HG03135 (cell line): Measurements from ENCODE around the gene MECP2.

Source experiments
- ATAC-seq: cut with Tn5 transposase; IDR thresholded peaks from one replicate; pipeline ENCODE4 v1.9.1; 2021; ENCODE audit warnings: mild to moderate bottlenecking, moderate library complexity; ENCODE audit not compliant: unreplicated experiment

MECP2 gene

DNA sequence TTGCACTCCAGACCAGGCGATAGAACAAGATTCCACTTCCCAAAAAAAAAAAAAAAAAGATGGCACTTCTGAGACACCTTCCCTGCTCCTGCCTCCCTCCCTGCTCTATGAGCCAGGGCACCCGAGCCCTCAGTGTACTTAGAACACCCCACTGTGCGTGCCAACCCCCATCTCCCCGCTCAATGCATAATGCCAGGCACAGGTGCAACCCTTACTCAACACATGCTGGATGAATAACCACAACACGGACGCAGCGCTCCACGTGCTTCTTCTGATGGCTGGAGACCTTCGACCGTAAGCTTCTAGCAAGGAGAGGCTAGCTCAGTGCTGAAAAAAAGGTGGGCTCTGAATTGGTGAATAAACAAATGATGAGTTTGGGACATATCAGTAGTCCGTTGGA, 57.9 kb downstream of the MECP2 start:
- no peak for ATAC-seq

DNA sequence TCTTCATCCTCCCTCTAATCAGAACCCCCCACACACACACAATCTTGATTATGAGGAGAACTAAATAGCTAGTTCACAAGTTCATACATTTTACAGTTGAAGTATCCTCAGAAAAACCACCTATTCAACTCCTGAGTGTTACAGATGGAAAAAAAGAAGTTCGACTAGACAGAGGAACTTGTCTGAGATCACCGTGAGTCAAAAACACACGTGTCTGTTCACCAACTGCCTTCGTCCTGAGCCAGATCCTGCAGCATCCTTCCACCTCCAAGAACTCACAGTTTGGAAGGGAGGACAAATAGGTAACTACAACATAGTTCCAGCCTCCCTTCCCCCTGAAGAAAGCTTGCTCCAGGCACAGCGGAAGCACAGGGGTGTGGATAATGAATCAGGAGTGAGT, 58.9 kb downstream of the MECP2 start:
- ATAC-seq, result no peak

DNA sequence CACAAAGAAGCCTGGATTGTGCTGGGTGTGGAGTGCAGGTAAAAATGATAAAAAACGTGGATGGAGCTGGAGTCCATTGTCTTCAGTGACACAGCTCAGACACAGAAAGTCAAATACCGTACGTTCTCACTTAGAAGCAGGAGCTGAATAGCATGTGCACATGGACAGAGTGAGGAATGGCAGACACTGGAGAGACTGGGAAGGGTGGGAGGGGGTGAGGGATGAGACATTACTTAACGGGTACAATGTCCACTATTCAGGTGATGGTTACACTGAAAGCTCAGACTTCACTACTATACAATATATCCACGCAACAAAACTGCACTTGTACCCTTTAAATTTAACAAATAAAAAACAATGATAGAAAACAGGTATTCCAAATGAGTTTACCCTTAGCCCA, 59.8 kb downstream of the MECP2 start:
- no peak for ATAC-seq

DNA sequence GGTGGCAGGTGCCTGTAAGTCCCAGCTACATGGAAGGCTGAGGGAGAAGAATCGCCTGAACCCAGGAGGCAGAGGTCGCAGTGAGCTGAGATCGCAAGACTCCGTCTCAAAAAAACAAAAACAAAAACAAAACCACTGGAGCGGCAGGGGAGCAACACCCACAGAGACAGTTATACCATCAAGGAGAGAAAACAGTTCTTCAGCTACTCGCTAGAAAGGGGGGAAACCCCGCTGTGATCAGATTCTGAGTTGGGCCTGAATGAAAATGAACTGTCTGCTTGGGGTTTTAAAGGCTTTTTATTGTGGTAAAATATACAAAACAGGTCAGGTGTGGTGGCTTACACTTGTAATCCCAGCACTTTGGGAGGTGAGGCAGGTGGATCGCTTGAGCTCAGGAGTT, 61.0 kb downstream of the MECP2 start:
- no peak for ATAC-seq

DNA sequence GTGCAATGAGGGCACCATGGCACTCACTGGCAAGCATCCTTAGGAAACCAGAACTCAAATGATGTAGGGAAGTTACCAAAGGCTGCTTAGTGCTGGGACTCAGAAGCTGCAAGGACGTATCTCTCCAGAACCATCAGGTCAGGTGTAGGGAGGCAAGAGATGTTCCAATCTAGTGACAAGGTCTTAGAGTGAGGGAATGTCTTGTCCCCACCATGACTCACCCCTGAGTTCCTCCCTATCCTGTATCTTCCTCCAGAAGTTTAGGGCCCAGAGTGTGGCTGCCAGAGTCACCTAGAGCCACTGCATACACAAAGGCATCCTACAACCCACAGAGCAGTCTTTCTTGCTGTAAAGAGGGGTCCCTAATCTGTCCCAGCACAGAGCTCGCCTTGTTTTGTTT, 63.7 kb downstream of the MECP2 start:
- no peak for ATAC-seq

DNA sequence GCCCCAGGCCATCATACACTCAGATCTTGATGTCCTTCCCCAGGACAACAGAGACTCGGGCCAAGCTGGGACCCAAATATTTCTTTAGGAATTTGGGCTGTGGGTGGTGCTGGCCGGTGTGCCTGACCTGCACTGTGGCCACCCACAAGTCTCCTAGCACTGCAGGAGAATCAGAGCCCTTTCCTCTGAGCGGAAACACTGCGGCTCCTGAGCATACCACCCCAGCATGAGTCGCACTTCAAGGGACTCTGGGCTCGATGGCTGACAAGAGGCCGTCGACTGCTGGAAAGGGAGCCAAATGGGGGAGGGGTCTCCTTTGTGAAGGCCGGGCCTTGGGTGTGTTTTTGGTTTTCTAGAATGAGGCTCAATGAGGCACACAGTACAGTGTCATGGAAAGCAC, 64.9 kb downstream of the MECP2 start:
- no peak for ATAC-seq

DNA sequence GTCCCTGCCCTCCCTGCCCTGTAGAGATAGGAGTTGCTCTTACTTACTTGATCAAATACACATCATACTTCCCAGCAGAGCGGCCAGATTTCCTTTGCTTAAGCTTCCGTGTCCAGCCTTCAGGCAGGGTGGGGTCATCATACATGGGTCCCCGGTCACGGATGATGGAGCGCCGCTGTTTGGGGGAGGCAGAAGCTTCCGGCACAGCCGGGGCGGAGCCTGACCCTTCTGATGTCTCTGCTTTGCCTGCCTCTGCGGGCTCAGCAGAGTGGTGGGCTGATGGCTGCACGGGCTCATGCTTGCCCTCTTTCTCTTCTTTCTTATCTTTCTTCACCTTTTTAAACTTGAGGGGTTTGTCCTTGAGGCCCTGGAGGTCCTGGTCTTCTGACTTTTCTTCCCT, 65.4 kb downstream of the MECP2 start:
- no peak for ATAC-seq

DNA sequence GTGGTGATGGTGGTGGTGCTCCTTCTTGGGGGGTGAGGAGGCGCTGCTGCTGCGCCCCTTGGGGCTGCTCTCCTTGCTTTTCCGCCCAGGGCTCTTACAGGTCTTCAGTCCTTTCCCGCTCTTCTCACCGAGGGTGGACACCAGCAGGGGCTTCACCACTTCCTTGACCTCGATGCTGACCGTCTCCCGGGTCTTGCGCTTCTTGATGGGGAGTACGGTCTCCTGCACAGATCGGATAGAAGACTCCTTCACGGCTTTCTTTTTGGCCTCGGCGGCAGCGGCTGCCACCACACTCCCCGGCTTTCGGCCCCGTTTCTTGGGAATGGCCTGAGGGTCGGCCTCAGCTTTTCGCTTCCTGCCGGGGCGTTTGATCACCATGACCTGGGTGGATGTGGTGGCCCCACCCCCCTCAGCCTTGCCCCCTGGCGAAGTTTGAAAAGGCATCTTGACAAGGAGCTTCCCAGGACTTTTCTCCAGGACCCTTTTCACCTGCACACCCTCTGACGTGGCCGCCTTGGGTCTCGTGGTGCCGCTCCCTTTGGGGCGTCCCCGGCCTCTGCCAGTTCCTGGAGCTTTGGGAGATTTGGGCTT, 66.7 kb downstream of the MECP2 start:
- no peak for ATAC-seq

DNA sequence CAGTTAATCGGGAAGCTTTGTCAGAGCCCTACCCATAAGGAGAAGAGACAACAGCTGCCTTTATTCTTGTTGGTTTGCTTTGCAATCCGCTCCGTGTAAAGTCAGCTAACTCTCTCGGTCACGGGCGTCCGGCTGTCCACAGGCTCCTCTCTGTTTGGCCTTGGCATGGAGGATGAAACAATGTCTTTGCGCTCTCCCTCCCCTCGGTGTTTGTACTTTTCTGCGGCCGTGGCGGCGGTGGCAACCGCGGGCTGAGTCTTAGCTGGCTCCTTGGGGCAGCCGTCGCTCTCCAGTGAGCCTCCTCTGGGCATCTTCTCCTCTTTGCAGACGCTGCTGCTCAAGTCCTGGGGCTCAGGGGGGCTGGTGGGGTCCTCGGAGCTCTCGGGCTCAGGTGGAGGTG, 67.3 kb downstream of the MECP2 start:
- ATAC-seq, result no peak

DNA sequence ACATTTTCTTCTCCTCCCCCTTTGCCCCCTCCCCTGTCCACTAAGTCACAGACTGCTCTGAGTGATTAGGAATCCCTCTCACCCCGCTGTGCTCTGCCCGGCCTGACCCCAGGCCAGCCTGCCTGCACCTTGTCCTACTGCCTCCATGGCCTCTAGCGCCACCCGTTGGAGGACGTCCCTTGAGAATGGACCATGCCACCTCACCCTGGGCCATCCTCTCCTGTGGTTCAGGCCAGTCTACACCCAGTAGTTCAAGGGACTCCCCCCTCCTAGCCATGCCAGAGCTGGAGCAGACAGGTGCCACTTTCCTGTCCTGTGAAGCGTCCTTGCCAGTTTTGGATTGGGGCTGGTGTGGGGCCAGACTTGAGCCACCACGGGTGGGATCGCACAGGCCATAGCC, 68.1 kb downstream of the MECP2 start:
- no peak for ATAC-seq

DNA sequence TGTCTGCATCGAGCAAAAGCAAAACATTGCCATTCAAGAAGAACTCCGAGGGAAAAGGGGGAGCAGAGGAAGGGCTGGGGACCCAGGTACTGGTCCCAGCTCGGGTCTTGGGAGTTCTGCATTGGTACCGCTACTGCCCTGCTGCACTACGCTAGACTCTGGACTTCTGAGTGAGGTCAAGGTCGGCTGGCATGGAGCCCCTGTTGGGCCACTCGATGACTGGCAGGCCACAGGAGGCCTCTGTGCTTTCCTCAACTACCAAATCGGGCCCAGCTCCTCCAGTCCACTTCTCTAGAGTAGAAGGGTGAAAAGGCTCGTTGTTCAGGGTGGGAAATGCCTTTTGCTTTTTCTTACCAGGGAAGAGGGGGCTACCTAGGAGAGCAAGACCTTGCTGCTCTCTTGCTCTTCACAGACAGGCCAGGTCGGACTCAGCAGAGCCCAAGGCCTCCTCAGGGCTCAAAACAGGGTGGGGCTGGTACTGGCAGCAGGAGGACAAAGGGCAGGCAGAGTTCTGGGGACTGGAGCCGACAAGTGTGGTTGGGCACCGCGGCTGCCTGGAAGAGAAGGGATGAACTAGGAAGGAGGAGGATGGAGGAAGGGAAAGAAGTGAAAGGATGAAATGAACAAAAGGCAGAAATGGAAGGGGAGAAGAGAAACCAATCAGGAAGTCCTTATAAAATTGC, 68.9 kb downstream of the MECP2 start:
- ATAC-seq, result no peak

DNA sequence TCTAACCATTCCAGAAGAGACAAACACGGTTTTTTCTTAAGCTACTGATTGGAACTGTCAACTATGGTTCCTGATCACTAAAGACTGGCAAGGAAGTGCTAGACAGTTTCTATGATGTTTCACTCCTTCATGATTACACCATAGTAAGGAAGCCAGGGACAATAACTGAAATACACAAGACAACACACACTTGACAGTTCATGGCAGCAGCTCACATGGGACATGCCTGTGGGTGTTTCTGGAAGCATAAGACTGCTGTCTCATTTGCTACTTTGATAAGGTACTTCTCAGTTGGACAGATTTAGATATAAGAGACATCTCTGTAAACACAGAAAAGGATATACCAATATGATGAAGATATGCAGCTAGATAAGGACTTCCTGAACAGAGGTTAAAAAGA, 69.5 kb downstream of the MECP2 start:
- ATAC-seq, result no peak

DNA sequence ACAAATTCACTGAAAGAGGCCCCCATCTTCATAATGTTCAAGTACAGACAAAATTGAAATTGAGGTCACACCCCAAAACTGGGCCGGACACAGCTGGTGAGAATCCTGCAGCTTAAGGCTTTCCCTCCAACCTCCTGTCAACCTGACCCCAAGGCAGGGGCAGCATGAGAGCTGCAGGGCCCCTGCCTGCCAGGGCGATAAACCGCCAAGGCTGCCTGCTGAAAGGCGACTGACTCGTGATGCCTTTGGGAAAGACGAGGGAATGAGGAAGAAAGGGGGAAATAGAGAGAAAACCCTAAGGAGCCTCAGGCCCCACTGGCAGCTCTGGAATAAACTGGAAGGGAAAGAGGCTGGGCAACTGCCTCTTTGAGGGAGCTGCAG, 70.5 kb downstream of the MECP2 start:
- ATAC-seq, result no peak

DNA sequence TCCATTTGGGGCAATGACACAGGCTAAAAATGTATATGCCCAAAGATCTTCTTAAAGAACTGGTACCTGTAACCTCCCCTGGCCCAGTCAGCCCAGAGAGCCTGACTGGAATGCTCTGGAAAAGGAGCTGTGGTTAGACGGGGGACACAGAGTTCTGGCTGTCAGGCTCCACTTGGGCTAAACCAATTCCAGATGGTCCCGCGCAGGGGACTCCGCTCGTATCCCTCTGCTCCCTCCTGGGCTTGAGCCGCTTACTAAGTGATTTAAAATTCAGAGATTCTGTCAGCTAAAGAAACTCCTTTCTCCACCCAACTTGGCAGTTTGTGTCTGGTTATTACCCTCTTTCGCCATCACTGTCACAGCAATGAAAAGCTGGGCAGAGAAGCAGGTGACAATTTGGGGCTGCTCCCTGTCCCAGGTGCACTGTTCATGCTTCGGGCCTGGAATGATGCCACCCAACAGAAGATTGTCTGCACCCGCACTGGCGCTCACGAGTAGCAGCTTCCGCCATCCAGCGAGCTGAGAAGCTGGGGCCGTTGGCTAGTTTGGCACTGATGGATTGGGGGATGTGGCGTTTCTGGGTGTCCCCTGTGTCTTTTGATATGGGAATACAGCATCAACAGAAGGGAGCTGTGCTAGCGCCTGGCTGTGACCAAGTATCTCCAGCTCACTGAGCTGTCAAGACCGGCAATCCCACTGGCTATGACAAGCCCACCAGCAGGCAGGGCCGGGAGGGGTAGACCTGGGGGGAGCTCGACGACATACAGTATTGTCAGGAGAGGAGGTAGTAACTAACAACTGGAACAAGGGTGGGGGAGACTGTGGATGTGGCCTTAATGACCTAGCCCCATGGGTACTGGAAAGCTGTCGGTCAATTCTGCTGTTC, 71.1 kb downstream of the MECP2 start:
- ATAC-seq, result no peak

DNA sequence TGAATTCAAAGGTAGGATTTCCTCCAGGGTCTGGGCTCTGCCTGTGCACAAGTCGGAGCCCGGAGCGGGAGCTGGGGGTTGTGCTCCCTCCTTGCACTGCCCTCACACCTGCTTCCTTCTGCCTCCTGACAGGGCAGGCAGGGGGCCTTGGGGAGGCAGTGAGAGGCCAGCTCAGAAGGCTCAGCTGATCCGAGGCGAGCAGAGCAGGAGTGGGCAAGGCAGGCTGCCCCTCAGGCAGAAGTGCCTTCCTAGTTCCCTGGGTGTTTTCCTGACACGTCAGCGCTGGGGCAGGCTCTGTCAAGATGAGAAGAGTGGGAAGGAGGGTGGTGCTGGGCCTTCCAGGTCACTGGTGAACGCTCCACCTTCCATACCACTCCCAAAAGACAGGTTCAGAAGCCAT, 72.3 kb downstream of the MECP2 start:
- no peak for ATAC-seq

DNA sequence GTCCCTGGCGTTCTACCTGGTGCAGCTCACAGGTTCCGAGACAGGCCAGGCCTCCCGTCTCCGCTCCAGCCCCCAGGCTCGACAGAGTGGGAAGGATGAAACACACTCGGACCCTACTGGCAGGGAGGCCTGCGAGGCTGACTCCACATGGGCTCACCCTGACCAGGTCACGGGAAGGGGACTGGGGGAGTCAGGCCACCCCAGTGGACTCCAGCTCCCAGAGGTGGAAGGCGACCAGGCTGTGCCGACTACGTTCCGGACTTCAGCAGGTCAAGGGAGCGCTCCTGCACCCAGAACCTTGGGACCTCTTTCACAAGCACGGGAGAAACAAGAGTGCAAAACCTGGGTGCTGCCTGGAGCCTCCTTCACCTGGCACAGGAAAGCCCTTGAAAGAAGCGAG, 73.2 kb downstream of the MECP2 start:
- ATAC-seq, result no peak

DNA sequence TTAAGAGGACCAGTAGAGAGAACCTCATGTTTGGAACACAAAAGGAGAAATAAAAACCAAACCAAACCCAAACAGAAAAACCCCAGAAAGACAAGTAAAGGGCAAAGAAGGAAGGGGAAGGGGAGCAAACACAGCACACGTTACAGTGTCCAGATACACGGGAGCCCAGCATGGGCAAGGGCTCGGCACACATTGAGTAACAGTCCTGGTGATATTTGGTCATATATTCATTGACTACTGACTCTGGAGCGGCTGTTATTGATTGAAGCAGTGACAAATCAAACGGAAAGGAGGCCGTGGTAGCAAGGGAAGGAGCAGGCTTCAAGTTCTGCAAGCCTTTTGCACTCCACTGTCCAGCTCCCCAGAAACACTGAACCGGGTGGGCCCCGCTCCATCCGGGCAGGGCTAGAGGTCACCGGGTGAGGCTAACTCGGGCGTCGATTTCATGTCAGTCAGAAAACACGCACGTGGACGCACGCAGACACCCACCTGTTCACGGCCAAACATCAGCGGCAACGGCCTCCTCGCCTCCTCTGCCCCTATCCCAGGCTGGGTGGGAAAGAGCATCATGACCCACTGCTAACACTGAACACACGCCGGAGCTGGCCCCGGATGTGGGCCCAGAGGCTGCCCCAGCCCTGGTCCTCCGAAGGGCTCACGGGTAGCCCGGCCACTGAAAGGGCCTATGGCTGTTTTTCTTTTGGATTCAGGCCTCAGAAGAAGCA, 74.1 kb downstream of the MECP2 start:
- no peak for ATAC-seq

DNA sequence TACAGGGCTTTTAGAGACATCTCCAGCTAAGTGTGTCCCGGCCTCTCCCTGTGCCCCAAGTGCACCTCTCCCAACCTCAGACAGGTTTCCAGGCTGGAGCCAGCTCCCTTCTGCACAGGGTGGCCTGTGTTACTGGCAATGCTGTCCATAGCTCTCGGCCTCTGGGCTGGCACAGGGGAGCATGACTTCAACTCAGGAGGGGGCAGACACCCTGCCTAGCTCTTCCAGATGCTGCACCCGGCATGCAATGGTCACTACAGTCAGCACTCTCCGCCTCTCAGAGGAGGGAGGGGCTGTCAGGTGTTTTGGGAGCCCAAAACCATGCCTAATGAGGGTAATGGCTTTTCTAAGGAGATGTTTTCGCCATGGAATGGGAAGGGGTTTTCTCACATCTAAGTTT, 75.4 kb downstream of the MECP2 start:
- ATAC-seq, result no peak

DNA sequence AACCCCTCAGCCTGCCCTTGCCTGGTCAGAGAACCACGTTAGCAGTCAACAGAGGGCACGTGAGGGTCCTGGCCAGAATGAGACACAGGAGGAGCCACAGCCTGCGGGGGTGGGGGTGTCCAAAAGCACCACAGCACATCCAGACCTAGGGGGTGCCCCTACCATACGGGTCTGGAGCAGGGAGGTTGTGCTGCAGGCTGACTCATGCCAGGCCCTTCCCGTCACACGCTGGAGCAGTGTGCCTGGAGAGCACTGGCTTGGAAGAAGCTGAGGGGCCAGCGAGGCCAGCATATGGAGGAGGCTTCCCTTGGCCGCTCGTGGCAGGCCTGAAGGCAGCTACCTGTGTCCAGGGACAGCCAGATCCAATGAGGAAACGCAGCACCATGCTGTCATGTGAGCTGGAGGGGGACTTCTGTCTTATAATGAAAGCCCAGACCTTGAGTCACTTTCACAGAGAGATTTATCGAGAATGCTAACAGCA, 76.3 kb downstream of the MECP2 start:
- ATAC-seq, result no peak

DNA sequence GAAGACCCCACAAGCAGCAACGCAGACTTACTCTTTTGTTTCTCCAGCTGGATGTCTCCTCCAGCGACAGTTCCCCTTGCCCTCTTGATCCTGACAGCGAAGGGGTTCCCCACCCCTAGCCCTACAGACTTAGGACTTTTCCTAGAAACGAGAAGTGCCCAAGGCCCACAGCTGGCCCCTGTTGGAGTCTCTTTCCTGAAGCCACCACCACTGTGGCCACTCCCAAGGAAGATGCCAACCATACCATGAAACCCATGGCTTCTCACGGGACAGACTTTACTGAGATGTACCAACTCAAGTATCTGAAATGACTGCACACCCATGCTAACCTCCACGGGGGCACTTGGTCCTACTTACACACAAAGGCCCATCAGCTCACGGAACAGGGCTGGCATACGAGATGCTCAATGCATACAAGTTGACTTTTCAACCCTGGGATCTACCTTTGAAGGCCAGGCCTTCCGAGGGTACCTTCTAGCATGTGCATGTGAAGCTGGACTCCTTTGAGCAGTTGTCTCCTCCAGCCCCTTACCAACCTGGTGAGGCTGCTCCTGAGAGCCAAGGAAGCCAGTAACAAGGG, 76.9 kb downstream of the MECP2 start:
- no peak for ATAC-seq
